GM15510 (cell line): ENCODE measurements around the gene SAC3D1.

ENCODE experiments used
- POLR2A ChIP-seq: IDR thresholded peaks from 3 replicates; pipeline ENCODE4 v1.6.1; 2011; ENCODE audit warnings: borderline replicate concordance; ENCODE audit not compliant: insufficient read length; ENCODE audit errors: extremely low read depth

SAC3D1 gene

DNA sequence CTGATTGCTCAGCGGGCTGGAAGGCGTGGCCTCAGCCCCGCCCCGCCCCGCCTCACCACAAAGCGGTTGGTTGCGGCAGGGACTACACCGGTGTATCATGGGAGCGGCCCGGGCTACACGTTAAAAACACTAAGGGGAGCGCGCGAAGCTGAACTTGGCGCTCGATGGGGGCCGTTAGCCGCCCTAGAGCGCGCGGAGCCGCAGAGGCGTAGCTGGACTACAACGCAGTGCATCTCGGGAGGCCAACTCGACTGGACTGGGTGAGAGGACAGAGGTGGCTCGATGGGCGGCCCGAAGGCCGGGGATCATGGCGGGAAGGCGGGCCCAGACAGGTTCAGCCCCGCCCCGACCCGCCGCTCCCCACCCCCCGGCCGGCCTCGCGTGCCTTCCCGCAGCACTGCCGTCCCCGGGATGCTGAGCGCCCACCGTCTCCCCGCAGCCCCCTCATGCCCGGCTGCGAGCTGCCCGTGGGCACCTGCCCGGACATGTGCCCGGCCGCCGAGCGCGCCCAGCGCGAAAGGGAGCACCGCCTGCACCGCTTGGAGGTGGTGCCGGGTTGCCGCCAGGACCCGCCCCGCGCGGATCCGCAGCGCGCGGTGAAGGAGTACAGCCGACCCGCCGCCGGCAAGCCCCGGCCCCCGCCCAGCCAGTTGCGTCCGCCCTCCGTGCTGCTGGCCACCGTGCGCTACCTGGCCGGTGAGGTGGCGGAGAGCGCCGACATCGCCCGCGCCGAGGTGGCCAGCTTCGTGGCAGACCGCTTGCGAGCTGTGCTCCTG lies at the start of gene SAC3D1:
TSS of gene SAC3D1 (plus strand) at position 364 of the 776 bp plus-strand sequence. CDS start at position 447, 83 bp downstream.
- peak; percentile 35 for TF ChIP-seq POLR2A

DNA sequence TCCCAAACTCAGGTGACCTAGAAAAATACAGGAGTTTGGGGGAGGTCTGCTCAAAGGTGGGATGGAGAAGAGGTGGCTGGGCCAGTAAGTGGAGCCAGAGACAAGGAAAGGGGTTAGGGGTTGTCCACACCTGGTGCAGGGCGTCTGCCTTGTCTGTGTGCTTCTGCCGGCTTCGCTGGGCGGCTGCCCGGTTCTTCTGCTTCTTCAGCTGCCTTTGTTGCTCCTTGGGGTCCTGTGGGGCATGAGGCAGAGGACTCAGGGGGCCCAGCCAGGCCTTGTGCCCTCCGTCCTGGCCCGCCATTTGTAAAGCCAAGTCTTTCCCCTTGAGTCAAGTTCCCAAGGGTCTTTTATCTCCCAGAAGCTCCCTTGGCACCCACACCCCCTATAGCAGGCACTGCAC lies 46.7 kb upstream of the SAC3D1 start:
- no peak for TF ChIP-seq POLR2A

DNA sequence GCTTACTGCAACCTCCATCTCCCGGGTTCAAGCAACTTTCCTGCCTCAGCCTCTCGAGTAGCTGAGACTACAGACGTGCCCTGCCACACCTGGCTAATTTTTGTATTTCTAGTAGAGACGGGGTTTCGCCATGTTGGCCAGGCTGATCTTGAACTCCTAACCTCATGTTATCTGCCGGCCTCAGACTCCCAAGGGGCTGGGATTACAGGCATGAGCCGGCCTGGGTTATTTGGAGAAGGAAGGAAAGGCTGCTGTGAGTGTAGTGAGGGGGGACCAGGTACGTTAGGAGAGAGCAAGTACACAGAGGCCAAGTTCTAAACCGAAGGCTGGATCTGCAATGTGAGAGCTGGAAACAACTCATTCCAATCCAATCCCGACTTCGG lies 44.7 kb upstream of the SAC3D1 start:
- no peak for TF ChIP-seq POLR2A

DNA sequence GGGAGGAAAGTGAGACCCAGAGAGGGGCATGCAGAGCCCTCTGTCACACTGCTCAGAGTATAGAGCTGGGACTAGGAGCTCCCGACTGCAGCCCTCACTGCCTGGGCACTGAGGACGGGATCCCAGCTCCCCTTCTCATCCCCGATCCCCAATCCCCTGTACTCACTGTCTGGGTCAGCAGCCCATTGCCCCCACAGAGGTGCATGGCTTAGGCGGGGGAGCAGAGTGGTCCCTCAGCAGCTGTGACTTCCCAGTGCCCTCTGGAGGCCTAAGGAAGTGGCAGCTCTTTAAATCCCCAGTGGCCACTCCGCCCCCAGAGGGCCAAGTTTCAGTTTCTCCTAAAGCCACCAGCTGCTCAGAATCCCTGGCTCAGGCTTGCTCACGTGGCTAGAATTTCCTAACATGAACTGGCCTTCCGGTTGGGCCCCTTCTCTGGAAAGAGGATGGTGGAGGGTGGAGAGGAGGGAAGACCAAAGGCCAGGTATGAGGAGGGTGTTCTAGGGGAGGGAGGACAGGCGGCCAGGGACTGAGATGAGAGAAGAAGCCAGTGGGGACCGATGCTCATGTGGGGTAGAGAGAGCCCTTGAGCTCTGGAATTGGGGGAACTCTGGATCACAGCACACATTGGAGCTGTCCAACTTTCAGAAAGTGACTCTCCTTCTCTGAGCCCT lies 44.2 kb upstream of the SAC3D1 start, which contains the start of gene BATF2:
TSS of gene BATF2 (minus strand) at position 262 of the 671 bp plus-strand sequence. CDS start at position 205, 57 bp downstream.
- no peak for TF ChIP-seq POLR2A

DNA sequence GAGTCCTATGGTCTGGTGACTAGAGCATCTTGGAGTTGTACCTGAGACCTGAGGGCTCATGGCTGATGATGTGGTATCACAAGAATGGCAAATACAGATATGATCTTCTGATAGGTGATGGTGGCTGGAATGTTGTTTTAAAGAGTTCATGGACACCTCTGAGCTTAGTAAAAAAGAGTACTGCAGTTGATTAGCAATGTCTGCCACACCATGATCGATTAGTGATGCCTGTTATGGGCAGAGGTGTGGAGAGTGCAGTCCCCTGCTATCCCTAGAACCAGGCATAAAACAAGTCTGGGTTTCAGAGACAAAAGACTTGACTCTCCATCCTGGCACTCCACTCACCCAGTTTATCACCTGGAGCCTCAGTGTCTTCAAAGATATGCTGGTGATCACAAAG lies 42.9 kb upstream of the SAC3D1 start:
- TF ChIP-seq POLR2A: no peak

DNA sequence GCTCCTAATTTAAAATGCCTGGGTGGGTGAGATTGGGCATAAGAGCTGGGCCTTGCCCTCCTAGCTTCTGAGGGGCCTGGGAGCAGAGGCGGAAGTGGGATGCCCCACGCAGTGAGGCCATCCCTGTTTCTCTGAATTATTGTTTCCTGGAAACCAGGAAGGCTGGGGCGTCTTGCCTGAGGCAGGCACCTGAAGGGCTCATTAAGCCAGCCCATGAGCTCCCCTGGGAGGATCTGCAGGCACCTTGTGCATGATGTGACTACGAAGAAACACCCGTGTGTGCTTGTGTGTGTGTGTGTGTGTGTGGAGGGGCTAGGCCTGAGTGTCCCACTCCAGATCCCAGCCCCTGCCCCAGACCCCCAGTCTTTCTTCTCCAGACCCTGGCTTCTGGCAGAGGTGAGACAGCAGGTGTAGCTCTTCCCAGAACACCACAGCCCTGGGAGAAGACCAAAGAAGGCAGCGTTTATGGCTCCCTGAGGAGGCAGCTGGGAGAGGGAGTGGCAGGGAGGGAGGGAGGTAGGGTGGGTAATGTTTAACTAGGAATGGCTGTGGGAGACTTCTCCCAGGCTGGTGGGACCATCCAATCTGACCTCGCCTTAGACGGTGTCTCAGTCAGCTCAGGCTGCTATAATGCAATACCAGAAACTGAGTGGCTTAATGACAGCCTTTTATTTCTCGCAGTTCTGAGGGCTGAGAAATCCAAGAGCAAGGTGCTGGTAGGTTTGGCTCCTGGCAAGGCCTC lies 42.1 kb upstream of the SAC3D1 start:
- TF ChIP-seq POLR2A: no peak

DNA sequence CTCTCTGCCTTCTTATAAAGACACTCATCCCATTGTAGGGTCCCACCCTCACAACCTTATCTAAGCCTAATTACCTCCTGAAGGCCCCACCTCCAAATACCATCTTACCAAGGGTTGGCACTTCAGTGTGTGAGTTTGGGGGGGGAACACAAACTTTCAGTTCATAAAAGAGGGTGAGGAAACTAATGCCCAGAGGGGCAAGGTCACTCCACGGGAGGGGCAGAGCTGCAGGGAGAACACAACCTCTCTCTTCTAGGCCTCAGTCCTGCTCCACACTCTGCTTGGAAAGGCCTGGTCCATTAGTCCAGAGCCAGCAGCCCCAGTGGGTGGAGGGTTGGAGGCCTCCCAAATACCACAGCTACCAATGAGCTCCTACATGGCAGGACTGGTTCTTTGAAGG lies 41.5 kb upstream of the SAC3D1 start:
- no peak for TF ChIP-seq POLR2A

DNA sequence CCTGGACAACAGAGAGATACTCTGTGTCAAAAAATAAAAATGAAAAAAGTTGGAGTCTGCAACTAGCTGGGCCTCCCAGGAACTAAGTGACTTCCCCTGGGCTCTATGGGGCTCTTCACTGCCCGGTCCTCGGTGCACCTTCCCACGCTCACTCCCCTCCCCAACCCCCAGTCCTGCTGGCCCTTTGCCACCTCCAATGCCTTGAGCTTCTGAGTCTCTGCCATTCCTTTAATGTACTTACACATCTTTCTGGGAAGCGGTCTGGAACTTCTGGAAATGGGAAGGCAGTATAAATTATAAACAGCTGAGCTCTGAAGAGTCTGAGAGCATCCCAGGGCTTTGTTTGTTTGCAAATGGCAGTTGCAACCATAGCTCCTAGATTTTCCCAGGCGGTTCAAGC lies 38.3 kb upstream of the SAC3D1 start:
- TF ChIP-seq POLR2A: no peak

DNA sequence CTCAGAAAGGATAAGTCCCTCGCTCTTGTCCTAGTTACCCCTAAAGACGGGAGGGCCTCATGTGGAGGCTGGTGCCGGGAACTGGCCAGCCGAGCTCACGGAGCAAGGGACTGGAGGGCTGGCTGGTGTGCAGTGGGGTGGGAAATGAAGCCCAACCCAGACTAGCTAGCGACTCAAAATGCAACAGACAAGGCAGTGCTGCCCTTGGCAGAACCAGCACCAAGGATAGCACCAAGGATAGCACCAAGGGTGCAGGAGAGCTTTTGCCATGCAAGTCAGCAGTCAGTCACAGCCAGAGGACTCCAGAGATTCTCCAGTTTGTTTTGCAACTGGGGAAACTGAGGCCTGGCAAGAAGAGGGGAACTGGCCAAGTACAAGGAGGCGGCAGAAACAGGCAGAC lies 37.7 kb upstream of the SAC3D1 start:
- no peak for TF ChIP-seq POLR2A

DNA sequence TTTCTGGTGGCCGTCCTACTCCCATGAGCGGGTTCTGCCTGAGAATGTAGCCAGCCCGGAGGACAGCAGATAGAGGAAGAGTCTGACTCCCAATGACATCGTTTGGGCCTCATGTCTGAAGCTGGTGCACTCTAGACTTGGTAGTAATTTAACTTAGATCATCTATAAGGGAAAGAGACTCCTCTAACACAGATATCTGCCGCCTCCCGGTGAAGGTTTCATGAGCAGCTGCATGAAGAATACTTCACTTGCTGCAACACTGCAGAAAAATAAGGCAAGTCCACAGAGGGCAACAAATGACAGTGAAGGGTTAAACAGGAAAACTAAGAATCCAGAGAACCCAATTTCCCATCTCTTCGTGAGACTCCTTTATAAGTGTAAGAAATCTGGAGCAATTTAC lies 33.0 kb upstream of the SAC3D1 start:
- TF ChIP-seq POLR2A: no peak

DNA sequence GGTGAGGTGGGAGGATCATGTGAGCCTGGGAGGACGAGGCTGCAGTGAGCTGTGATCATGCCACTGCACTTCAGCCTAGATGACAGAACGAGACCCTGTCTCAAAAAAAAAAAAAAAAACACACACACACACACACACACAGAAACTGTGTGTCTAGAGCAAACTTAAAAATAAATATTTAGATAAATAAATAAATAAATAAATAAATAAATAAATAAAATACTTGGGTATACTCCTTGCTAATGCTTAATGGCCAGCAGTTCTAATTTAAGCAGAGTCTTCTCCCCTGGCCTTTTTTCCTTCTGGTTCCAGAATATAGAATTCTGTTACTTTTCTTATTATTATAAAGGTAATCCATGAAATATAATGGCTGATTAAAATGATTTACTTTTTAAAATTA lies 32.1 kb upstream of the SAC3D1 start:
- no peak for TF ChIP-seq POLR2A

DNA sequence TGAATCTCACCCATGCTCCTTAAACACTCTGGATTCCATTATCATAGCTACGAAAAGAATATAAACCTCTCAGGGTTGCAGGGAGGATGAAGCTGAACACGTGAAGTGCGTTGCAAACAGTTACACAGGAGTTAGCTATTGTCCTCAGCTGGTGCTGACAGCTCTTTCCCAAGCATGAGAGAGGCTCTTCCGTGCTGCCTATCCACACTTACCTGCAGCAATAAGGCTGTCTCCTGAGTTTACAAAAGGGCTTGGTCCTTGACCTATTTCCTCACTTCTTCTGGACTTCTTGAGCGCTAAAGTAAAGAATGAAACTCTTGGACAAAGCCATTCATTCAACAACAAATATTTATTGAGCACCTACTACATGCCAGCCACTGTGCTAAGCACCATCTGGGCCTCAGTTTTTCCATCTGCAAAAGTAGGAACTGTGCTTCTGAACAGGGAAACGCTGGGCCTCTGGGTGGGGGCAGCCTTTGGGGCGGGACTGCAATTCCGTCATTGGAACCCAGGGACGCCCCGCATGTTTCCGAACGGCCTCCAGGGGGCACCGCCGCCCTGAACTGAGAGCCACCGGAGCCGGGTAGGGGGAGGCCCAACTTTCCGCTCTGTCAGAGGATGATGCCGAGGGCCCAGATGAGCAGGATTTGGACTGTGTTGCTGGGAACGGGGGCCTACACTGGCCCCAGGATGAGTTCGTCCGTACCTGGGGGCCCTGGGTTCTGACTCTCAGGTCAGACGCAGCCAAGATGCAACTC lies 27.7 kb upstream of the SAC3D1 start:
- TF ChIP-seq POLR2A: peak; percentile 7

DNA sequence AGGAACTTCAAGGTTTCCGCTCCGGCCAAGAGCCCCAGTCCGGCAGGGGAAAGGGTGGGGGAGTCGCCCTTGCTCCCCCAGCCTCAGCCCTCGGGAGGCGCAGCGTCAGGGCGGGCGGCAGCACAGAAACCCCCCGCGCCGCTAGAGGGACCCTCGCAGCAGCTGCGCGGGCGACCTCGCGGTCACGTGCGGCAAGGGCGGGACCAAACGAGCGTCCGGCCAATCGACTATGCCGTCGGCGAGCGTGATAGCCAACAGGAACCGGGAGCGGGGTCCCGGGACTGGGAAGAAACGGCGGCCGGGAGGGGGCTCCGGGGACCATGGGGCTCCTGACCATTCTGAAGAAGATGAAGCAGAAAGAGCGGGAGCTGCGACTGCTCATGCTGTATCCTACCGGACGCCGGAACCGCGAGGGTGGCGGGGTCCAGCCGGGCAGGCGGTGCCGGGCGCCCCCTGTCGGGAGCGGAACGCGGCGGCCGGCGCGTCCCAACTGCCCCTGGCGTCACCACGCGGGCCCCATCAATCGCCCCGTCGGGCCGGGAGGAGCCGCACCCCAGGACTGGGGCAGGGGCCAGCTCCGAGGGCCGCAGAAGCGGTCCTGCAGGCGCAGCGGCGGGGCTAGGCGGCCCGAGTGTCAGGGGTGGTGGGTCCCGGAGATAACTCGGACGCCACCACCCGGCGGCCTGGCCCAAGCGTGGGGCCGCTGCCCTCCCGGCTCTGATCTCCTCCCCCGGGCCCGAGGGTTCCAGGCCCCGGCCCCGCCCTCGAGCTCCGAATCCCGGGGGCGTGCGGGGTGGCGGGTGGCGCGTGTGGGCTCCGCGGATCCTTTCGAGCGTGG lies 26.9 kb upstream of the SAC3D1 start, which contains the start of gene ARL2:
TSS of gene ARL2 (plus strand) at position 273 of the 838 bp plus-strand sequence. CDS start at position 321, 48 bp downstream.
- peak; percentile 57 for TF ChIP-seq POLR2A

DNA sequence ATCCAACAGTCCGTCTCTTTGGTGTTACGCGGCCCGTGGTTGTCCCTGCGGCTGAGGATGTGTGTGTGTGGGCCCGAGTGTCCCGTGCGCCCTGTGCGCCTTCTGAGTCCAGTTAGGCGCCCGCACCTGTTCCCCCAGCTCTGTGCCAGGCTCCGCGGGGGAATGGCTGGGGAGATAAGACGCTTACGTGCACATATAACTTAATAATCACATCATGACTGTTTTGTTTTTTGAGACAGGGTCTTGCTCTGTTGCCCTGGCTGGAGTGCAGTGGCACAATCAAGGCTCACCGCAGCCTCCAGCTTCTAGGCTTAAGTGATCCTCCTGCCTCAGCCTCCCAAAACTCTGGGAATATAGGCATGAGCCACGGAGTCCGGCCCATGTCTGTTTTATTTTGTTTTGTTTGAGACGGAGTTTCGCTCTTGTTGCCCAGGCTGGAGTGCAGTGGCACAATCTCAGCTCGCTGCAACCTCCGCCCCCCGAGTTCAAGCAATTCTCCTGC lies 26.2 kb upstream of the SAC3D1 start:
- TF ChIP-seq POLR2A: no peak

DNA sequence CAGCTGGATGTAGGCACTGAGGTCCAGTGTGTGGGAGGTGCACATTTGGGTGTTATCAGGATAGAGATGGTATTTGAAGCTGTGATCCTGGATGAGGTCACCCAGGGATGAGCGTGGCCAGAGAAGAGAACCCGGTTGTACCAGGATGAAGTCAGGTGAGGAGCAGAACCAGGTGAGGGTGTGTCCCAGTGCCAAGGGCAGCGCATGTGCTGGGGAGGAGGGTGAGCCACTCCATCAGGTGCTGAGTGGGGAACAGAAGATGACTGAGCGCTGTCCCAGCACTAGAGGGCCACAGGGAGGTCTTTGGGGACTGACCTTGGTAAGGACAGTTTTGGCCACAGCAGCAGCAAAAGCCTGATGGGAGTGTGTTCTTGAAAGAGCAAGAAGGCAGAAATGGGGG lies 24.3 kb upstream of the SAC3D1 start:
- TF ChIP-seq POLR2A: no peak
